NCI-H226 (cell line): ENCODE results near the gene CRELD2.

Source experiments
- DNase-seq: peaks from one replicate; pipeline ENCODE4 v3.0.0-alpha.2; 2015

Gene CRELD2, protein sequence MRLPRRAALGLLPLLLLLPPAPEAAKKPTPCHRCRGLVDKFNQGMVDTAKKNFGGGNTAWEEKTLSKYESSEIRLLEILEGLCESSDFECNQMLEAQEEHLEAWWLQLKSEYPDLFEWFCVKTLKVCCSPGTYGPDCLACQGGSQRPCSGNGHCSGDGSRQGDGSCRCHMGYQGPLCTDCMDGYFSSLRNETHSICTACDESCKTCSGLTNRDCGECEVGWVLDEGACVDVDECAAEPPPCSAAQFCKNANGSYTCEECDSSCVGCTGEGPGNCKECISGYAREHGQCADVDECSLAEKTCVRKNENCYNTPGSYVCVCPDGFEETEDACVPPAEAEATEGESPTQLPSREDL

DNA sequence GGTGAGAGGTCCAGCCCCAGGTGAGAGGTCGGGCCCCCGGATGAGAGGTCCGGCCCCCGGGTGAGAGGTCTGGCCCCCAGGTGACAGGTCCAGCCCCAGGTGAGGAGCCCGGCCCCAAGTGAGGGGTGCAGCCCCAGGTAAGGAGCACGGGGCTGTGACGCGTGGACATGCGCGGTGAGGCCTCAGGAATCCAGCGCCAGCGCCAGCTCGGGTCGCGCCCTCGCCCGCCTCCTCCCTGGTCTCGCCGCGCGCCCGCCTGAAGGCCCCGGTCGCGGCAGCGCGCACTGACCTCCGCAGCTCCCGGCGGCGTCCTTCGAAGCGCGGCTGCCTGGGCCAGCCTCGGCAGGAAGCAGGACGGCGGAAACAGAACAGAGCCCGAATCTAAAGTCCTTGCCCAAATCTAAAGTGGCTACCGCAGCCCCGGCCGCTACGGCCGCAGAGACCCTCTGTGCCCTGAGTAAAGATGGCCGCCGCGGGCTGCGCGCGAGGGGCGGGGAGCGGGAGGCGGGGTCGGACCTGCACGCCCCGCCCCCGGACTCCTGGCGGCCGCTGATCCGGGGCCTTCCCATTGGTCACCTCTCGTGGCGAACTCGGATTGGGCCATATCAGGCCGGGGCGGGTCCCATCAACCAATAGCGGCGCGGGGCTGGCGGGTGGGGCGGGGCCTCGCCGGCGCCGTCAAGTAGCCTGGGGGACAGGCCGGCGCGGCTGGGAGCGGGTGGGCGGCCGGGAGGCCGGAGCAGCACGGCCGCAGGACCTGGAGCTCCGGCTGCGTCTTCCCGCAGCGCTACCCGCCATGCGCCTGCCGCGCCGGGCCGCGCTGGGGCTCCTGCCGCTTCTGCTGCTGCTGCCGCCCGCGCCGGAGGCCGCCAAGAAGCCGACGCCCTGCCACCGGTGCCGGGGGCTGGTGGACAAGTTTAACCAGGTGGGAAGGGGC, at the start of gene CRELD2, which contains the start of gene ALG12:
Gene CRELD2, plus strand, starts transcription at position 661 of the 937 bp plus-strand sequence. Its CDS starts 136 bp downstream, at position 797.
Gene ALG12, minus strand, starts transcription at position 465 of the 937 bp plus-strand sequence. CDS start 4,673 bp downstream, outside the sequence.
- DNase-seq = peak; percentile 72

DNA sequence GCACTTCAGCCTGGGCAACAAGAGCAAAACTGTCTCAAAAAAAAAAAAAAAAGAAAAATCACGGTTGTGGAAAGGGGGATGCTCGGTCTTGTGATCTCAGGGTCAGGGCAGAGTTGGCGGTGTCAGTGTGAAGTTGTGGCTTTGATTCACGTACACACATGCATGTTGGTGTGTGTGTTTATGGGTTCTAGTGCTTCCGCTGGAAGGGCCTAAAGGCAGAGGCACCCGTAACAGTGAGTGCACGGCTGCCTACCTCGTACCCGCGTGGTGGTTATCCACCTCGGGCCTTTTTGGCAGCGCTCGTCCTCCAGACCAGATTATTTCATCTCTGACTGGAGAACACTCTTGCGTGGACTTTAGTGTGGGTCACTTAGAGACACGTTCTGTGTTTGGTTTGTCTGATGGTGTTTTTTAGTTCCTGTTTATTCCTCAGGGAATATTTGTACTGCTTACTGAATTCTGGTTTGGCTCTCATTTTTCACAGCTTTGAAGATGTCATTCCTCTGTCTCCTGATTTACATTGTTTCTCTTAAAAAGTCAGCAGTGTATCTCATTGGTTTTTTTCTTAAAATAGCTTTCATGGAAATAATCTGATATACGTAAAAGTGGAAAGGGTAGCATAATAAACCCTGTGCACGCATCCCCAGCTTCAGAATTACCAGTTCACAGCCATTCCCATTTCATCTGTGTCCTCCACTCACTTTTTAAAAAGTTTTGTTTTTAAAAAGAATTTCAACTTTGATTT, 49.2 kb upstream of the CRELD2 start:
- no peak for DNase-seq

DNA sequence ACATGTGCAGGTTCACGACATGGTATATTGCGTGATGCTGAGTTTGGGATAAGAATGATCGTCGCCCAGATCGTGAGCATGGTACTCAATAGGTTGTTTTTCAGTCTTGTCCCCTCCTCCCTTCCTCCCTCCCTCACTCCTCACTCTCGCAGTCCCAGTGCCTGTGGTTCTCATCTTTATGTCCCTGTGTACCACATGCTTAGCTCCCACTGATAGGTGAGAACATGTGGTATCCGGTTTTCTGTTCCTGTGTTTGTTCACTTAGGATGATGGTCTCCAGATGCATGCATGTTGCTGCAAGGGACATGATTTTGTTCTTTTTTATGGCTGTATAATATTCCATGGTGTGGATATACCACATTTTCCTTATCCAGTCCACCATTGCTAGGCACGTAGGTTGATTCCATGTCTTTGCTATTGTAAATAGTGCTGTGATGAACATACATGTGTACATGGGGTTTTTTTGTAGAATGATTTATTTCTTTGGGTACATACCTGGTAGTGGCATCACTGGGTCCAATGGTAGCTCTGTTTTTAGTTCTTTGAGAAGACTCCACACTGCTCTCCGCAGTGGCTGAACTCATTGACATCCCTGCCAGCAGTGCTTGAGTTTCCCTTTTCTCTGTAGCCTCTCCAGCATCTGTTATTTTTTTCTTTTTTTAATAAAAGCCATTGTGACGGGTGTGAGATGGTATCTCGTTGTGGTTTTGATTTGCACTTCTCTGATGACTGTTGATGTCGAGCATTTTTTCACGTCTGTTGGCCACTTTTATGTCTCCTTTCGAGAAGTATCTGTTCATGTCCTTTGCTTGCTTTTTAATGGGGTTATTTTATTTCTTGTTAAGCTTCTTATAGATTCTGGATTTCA, 48.4 kb upstream of the CRELD2 start:
- no peak for DNase-seq

DNA sequence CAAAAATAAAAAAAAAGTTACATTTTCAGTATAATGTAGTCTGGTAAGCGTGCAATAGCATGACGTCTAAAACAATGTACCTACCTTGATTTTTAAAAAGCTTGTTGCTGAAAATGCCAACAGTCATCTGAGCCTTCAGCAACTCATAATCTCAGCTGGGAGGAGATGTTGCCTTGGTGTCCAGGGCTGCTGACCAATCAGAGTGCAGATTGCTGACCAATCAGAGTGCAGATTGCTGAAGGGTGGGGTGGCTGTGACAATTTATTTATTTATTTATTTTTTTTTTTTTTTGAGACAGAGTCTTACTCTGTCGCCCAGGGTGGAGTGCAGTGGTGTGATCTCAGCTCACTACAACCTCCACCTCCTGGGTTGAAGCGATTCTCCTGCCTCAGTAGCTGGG, 47.0 kb upstream of the CRELD2 start:
- no peak for DNase-seq

DNA sequence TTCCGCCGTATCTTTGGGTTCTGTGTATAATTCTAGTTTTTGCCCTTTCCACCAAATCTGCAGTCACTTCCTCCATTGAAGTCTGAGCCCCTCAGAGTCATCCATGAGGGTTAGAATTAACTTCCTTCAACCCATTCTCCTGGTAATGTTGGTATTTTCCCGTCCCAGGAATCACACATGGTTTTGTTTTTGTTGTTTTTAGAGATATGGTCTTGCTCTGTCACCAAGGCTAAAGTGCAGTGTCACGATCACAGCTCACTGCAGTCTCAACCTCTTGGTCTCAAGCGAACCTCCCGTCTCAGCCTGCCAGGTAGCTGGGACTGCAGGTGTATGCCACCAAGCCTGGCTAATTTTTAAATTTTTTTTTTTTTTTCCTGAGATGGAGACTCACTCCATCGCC, 46.1 kb upstream of the CRELD2 start:
- DNase-seq = no peak

DNA sequence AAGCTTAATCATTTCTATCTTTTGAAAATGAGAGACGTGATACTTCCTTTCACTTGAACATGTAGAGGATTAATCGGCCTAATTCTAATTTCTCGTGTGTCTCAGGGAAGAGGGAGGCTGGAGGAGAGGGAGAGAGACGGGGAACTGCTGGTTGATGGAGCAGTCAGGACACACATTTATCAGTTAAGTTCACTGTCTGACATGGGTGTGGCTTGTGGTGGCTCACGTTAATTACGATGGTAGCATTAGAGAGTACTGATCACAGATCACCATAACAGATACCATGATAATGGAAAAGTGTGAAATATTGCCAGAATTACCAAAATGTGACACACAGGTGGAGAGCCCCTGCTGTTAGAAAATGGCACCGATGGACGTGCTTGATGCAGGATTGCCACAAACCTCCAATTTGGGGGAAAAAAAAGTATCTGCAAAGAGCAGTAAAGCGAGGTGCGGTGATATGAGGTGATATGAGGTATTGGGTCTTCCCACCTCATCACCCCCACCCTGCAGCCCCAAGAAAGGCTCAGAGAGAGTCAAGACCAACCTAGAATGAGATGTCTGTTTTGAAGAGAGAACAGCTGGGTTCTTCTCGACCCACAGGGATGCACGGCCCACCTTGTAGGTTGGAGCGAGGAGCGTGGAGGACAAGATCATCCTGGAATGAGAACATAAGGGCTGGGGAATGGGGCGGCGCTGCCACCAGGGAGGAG, 45.0 kb upstream of the CRELD2 start:
- DNase-seq = no peak

DNA sequence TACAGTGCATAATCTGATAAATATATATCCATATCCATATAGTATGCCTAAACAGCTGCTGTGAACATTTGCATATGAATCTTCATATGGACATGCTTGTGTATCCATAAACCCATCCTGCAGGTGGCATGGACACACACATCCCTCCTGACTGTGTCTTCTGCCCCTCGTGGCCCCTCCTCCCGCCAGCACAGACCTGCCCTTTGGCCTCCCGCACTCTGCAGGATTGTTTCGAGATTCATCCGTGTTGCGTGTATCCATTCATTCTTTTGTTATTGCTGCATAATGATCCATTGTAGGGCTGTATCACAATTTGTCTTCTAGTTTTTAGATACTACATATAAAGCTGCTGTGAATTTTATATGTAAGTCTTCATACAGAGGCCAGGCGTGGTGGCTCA, 40.8 kb upstream of the CRELD2 start:
- no peak for DNase-seq

DNA sequence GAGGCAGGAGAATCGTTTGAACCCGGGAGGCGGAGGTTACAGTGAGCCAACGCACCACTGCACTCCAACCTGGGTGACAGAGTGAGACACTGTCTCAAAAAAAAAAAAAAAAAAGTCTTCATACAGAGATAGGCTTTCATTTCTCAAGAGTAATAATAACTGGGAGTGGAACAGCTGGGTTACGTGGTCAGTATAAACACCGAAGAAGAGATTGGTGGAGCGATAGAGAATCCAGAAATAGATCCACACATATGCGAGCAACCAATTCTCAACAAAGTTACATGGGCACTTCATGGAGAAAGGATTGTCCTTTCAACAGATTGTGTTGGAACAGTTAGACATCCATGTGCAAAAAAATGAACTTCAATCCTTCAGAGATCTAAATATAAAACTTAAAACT, 40.2 kb upstream of the CRELD2 start:
- DNase-seq = no peak

DNA sequence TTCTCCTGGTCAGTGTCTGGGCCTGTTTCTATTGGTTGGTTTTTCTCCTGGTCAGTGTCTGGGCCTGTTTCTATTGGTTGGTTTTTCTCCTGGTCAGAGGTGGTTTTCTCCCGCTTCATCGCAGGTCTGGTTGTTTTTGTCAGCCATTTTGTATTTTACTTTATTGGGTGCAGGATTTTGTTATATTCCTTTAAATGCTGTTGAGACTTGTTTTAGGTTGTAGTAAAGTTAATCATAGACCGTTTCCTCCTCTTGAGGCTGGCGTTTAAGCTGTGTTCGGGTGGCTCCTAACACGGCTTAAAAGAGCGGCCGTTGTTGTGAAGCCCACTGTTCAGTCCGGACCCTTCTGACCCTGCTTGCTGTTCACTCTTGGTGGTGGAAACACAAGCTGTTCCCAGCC, 38.6 kb upstream of the CRELD2 start:
- no peak for DNase-seq

DNA sequence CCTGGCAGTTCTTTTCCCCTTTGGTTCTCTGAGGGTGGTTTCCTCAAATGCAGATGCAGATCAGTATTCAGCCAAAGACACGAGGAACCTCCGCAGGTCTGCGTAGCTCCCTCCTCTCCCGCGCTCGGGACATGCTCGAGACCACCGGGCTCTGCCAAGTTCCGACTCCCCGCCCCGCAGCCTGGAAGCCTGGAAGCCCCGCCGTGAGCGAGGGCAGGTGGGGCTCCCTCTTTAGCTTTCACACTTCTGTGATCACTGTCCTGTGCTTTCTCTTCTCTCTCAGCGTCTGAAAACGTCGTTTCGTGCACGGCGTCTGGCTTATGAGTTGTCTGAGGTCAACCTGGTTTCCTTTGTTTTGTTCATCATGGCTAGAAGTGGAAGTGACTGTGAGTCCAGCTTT, 38.2 kb upstream of the CRELD2 start:
- DNase-seq = no peak

DNA sequence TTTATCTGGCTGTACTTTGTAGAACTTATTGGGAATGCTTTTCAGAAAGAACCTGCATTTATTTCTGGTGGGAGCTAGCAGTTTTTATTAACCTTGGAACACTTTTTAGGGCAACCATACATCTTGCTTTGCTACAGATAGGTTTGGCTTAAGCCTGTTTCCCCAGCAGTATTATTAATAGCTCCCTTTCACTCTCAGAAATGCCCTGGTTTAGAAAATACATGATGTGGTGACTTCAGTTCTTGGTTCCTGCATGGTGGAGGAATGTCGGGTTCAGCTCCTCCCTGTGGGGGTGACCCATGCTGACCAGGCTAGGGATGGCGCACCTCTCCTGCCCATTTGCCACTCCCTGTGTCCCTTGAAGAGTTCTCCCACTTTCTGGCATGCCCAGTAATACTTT, 36.6 kb upstream of the CRELD2 start:
- no peak for DNase-seq

DNA sequence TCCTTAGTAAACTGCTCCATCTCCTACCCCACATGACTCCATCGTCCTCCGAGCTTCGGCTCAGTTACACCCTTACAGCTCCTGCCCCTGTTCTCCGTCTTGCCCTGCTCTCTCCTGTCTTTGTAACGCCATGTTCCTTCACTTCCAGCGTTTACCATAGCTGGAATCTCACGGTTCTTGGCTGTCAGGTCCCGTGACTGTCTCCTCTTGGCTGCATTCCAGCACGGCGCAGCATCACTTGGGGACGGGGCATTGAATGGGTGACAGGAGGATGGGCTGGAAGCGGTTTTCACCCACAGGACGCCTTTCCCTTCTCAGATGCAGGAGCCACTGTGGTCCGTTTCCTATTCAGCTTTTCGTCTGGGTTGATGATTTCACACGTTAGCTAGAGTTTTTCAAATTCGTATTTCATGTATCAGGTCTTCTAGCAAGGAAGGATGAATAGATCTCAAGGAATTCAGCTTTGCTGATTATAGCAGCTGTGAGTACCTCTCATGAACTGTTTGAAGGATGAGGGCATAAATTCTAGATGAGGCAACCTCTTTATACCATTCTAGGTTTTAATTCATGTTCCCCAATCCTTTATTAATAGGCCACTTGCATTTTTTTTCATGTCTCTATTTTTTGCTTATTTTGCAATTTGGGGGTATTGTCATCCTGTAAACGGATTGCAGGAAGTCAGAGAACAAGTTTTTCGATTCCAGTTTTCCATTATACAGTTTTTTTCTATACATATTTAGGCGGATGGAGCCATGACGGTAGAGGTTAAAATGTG, 35.7 kb upstream of the CRELD2 start:
- DNase-seq = no peak

DNA sequence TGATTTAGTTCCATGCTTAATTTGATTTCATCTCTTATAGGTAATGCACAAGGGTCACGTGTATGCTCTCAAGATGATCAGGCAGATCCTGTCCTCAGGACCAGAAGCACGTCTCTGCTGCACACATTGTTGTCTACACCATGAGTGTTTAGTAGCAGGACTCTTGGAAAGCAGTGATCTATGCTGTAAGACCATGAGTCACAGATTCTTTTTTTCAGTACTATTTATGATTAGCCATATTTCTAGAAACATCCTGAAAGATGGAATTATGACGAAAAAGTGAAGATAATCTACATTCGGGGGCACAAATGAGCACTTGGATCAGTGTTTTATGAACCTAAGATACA, 35.2 kb upstream of the CRELD2 start:
- DNase-seq = no peak

DNA sequence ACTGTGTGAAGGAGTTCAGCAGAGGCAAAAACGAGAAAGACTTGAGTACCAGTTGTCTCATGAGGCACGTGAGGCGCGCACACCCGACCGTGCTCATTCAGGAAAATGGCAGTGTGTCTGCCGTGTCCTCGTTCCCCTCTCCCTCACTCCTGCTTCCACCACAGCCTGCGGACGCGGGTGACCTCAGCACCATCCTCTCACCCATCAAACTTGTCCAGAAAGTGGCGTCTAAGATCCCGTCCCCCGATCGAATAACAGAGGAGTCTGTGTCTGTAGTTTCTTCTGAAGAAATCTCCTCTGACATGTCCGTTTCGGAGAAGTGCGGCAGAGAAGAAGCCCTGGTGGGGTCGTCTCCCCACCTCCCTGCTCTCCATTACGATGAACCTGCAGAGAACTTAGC, 34.4 kb upstream of the CRELD2 start:
- DNase-seq = no peak

DNA sequence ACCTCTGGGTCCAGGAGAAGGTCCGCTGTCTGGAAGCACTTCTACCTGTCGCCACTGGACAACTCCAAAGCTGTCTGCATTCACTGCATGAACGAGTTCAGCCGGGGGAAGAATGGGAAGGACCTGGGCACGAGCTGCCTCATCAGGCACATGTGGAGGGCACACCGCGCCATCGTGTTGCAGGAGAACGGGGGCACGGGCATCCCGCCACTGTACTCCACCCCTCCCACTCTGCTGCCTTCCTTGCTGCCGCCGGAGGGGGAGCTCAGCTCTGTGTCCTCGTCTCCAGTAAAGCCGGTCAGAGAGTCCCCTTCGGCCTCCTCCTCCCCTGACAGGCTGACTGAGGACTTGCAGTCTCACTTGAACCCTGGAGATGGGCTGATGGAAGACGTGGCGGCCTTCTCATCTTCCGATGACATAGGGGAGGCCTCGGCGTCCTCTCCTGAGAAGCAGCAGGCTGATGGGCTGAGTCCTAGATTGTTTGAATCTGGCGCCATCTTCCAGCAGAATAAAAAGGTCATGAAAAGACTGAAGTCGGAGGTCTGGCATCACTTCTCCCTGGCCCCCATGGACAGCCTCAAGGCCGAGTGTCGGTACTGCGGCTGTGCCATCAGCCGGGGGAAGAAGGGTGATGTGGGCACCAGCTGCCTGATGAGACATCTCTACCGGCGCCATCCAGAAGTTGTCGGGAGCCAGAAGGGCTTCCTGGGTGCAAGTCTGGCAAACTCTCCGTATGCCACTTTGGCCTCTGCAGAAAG, 33.8 kb upstream of the CRELD2 start:
- no peak for DNase-seq

DNA sequence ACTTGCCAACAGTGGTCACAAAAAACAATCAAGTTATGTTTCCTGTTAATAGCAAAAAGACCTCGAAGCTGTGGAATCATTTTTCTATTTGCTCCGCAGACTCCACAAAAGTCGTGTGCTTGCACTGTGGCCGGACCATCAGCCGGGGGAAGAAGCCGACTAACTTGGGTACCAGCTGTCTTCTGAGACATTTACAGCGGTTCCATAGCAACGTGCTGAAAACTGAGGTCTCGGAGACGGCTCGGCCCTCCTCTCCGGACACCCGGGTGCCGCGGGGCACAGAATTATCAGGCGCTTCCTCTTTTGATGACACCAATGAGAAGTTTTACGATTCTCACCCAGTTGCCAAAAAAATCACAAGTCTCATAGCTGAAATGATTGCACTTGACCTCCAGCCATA, 33.2 kb upstream of the CRELD2 start:
- no peak for DNase-seq

DNA sequence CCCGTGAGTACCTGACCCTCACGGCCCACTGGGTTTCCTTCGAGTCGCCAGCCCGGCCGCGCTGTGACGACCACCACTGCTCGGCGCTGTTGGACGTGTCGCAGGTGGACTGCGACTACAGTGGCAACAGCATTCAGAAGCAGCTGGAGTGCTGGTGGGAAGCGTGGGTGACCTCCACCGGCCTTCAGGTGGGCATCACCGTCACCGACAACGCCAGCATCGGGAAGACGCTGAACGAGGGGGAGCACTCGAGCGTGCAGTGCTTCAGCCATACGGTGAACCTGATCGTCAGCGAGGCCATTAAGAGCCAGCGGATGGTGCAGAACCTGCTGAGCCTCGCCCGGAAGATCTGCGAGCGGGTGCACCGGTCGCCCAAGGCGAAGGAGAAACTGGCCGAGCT, 32.6 kb upstream of the CRELD2 start:
- DNase-seq = no peak

DNA sequence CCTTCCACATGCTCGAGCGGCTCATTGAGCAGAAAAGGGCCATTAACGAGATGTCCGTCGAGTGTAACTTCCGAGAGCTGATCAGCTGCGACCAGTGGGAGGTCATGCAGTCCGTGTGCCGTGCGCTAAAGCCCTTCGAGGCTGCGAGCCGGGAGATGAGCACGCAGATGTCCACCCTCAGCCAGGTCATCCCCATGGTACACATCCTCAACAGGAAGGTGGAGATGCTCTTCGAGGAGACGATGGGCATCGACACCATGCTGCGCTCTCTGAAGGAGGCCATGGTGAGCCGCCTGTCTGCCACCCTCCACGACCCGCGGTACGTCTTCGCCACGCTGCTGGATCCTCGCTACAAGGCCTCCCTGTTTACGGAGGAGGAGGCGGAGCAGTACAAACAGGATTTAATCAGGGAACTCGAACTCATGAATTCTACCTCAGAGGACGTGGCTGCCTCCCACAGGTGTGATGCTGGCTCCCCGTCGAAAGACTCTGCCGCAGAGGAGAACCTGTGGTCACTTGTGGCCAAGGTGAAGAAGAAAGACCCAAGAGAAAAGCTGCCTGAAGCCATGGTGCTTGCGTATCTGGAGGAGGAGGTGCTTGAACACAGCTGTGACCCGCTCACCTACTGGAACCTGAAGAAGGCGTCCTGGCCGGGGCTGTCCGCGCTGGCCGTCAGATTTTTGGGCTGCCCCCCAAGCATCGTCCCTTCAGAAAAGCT, 31.9 kb upstream of the CRELD2 start:
- no peak for DNase-seq

DNA sequence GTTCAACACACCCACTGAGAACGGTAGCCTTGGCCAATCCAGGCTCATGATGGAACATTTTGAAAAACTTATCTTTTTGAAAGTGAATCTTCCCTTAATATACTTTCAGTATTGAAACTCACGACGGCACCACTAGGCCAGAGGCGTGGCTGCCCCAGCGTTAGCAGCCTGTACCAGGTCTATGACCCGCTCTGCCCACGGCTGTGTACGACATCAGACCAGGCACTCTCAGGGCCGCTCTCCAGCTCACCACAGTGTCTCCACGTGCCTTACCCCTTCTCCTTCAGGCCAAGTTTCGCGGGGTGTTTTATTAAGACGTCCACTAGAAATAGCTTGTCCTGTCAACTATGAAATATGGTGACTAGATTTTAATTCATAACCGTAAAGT, 31.4 kb upstream of the CRELD2 start:
- no peak for DNase-seq
